A673 (cell line): Measurements from ENCODE around the gene PTH1R. TPM values are rescaled to one million over a fixed set of nuclear protein-coding genes. Genes with fewer than 3 reads are reported as not detected.

Experiments used
- BruUV-seq: library from RNA; stranded (reverse); fragments of 400-500 nt; replicated peaks from 2 replicates; lab custom pipeline; 2021; lab: Mats Ljungman, UMichigan
- CTCF ChIA-PET: fragments of 300-600 bp; sonication (Branson Sonifier 250); formaldehyde crosslinking; loops from one replicate; lab custom pipeline; 2022; ENCODE audit warnings: antibody characterized with exemption; lab: Charles Lee
- POLR2A ChIA-PET: fragments of 300-600 bp; sonication (Branson Sonifier 250); formaldehyde crosslinking; loops from one replicate; lab custom pipeline; 2022; ENCODE audit warnings: antibody characterized with exemption; ENCODE audit not compliant: low non-redundant PET; lab: Charles Lee
- DNase-seq: peaks from one replicate; pipeline ENCODE4 v3.0.0-alpha.2; 2015; ENCODE audit warnings: low spot score
- H3K27ac ChIP-seq: fragments of 200-600 bp; sonication (generic); 2 replicates; pipeline ENCODE4 v1.5.1; 2016; ENCODE audit warnings: mixed run types, low read depth, mild to moderate bottlenecking, mixed read lengths, antibody characterized with exemption, low read length; ENCODE audit not compliant: poor library complexity, severe bottlenecking
- H3K27me3 ChIP-seq: fragments of 200-600 bp; sonication (generic); replicated peaks from 2 replicates; pipeline ENCODE4 v1.6.1; 2017; ENCODE audit warnings: mixed run types, low read depth, mild to moderate bottlenecking, mixed read lengths, antibody characterized with exemption, low read length; ENCODE audit not compliant: insufficient read depth, poor library complexity
- H3K36me3 ChIP-seq: fragments of 200-600 bp; sonication (generic); 2 replicates; pipeline ENCODE4 v1.6.1; 2016; ENCODE audit warnings: mixed run types, mild to moderate bottlenecking, mixed read lengths, antibody characterized with exemption, low read length; ENCODE audit not compliant: insufficient read depth, poor library complexity, severe bottlenecking
- H3K4me1 ChIP-seq: fragments of 200-600 bp; sonication (generic); 2 replicates; pipeline ENCODE4 v1.6.1; 2017; ENCODE audit warnings: mixed run types, mild to moderate bottlenecking, mixed read lengths, antibody characterized with exemption, low read length; ENCODE audit not compliant: insufficient read depth, poor library complexity, severe bottlenecking
- H3K4me3 ChIP-seq: fragments of 200-600 bp; sonication (generic); 2 replicates; pipeline ENCODE4 v1.5.1; 2016; ENCODE audit warnings: low read depth, mixed run types, mild to moderate bottlenecking, mixed read lengths, low read length; ENCODE audit not compliant: poor library complexity, severe bottlenecking
- H3K9me3 ChIP-seq: fragments of 200-600 bp; sonication (generic); 2 replicates; pipeline ENCODE4 v1.6.1; 2016; ENCODE audit warnings: mixed run types, low read depth, mild to moderate bottlenecking, mixed read lengths, antibody characterized with exemption, low read length; ENCODE audit not compliant: poor library complexity, severe bottlenecking
- EZH2 ChIP-seq: fragments of 200-600 bp; sonication (generic); IDR thresholded peaks from 2 replicates; pipeline ENCODE4 v1.6.1; 2017; ENCODE audit warnings: borderline replicate concordance, low read depth, mild to moderate bottlenecking, mixed read lengths, antibody characterized with exemption, low read length; ENCODE audit not compliant: poor library complexity, severe bottlenecking
- intact Hi-C: fragments of 100-400 bp; cut with micrococcal nuclease; formaldehyde crosslinking; loops from one replicate; pipeline ENCODE4 v1.10.0; 2022; ENCODE audit not compliant: unreplicated experiment
- total RNA-seq: library from RNA; stranded (reverse); gene quantifications from 2 replicates; pipeline ENCODE4 v1.2.3, GENCODE V29; 2021
- TF ChIP-seq, protein P1 (sequence below): fragments of 300-800, 200-600 bp; sonication (generic); conservative IDR thresholded peaks from 2 replicates; pipeline ENCODE4 v1.5.1; 2017; ENCODE audit warnings: low read depth, mild to moderate bottlenecking, antibody characterized with exemption, low read length, moderate library complexity, mixed read lengths

The PTH1R gene
- total RNA-seq, 1 experiment from 2014 or later, result 1.2 TPM

DNA sequence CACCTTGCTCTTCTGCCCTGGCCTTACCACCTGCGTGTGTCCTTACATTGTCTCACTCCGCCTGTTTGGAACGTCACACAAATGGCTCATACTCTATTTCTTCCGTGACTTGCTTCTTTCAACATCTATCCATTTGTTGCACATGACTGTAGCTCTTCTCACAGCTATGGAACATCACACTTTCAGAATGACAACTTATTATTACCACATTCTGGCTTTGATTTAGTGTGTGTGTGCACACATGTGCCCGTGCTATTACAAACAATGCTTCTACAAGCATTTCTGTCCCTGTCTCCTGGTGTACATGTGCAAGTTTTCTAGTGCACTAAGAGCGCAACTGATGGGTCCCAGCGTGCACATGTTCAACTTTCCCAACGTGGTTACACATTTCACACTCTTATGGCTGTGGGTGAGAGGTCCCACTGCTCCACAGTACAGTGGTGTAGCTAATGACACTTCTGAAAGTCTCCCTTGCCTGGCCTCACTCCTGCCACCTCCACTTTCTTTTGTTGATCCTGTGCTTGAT, 37.8 kb downstream of the PTH1R start:
- BruUV-seq, result no TSS peak
- TF ChIP-seq, protein P1, sequence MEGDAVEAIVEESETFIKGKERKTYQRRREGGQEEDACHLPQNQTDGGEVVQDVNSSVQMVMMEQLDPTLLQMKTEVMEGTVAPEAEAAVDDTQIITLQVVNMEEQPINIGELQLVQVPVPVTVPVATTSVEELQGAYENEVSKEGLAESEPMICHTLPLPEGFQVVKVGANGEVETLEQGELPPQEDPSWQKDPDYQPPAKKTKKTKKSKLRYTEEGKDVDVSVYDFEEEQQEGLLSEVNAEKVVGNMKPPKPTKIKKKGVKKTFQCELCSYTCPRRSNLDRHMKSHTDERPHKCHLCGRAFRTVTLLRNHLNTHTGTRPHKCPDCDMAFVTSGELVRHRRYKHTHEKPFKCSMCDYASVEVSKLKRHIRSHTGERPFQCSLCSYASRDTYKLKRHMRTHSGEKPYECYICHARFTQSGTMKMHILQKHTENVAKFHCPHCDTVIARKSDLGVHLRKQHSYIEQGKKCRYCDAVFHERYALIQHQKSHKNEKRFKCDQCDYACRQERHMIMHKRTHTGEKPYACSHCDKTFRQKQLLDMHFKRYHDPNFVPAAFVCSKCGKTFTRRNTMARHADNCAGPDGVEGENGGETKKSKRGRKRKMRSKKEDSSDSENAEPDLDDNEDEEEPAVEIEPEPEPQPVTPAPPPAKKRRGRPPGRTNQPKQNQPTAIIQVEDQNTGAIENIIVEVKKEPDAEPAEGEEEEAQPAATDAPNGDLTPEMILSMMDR, result no peak
- TF ChIP-seq EZH2, result no peak
- Histone ChIP-seq H3K4me3 (no peak overlapping the region), H3K36me3 (peaks cover 20% of the 10 kb centered on the region), H3K4me1 (peaks cover 8% of the 10 kb centered on the region), H3K27me3 (no peaks in the 10 kb centered on the region), H3K27ac (no peak overlapping the region), H3K9me3 (no peaks in the 10 kb centered on the region)
- intact Hi-C loops, result no loop called here
- ChIA-PET CTCF (interaction anchor here (0.6 kb wide), 1 partner anchor 56 kb away, joined by 3 read pairs; no protein-coding TSS in a partner anchor), POLR2A (no interaction called here)
- no peak for DNase-seq

DNA sequence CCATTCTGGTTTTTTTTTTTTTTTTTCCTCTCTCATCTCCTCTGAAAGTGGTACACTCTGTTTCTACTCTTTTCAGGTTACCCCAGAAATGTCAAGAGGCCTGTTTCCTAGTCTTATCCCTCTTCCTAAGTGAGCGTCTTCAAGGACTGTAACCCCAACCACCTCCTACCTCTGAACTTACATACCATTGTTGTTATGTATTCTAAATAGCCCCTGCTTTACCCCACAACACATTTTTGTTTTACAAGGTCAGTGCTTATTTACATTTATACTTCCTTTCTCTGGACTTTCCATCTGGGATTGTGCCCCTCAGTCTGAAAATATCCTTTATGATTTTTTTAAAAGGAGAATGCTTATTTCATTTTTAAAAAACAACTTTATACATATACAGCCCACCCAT, 38.8 kb downstream of the PTH1R start:
- Histone ChIP-seq H3K4me3 (no peak overlapping the region), H3K27ac (no peak overlapping the region), H3K36me3 (peaks cover 20% of the 10 kb centered on the region), H3K4me1 (peaks cover 8% of the 10 kb centered on the region), H3K9me3 (no peaks in the 10 kb centered on the region), H3K27me3 (no peaks in the 10 kb centered on the region)
- BruUV-seq, result no TSS peak
- CTCF ChIA-PET, result no interaction called here
- intact Hi-C loops, result no loop called here
- TF ChIP-seq, protein P1, result no peak
- TF ChIP-seq EZH2, result no peak
- no peak for DNase-seq
- POLR2A ChIA-PET, result no interaction called here

DNA sequence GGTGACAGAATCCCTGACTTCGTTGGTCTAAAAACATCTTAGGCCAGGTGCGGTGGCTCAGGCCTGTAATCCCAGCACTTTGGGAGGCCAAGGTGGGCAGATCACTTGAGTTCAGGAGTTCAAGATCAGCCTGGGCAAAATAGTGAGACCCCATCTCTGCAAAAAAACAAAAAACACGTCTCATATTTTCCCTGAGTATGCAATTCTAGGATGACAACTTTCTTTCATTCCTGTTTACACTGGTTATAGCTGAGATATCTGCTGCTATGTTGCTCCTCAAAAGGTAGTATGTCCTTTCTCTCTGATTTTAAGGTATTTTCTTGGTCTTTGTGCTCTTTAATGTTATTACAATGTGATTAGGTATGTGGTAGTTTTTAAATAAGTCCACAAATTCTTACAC, 39.3 kb downstream of the PTH1R start:
- POLR2A ChIA-PET, result no interaction called here

More for the DNA sequence above, 39.3 kb downstream of the PTH1R start:
- peaks cover 21% of the 10 kb centered on the region for H3K36me3 ChIP-seq
- no peaks in the 10 kb centered on the region for H3K27me3 ChIP-seq
- no peak overlapping the region for H3K4me3 ChIP-seq
- intact Hi-C loops, result no loop called here
- no peak overlapping the region for H3K27ac ChIP-seq
- DNase-seq, result no peak
- CTCF ChIA-PET, result no interaction called here
- no peak for TF ChIP-seq EZH2
- TF ChIP-seq, protein P1, result no peak
- no TSS peak for BruUV-seq
- no peaks in the 10 kb centered on the region for H3K9me3 ChIP-seq
- H3K4me1 ChIP-seq, result peaks cover 8% of the 10 kb centered on the region
